Large intestine (tissue), 3 donors: ENCODE results near the gene WDR12. TPM values are rescaled to one million over a fixed set of nuclear protein-coding genes. Genes with fewer than 3 reads are reported as not detected.
"Not testable (repeated sequence)": the region's sequence is repeated elsewhere in the genome, so short reads cannot be mapped to it uniquely, and the experiment has no call there.

Experiments
- DNase-seq, 2 donors: peaks; one replicate each; pipeline versions ENCODE4 v3.0.0 to v3.0.0-alpha.2; 2013
- H3K27ac ChIP-seq: one replicate; pipeline ENCODE4 v1.5.1; 2013; ENCODE audit warnings: low read length
- H3K27me3 ChIP-seq: 2 replicates; pipeline ENCODE4 v1.6.1; 2013; ENCODE audit warnings: low read length; ENCODE audit not compliant: control insufficient read depth, insufficient read depth
- H3K36me3 ChIP-seq: 2 replicates; pipeline ENCODE4 v1.6.1; 2013; ENCODE audit warnings: low read length; ENCODE audit not compliant: control insufficient read depth, insufficient read depth
- H3K4me1 ChIP-seq: one replicate; pipeline ENCODE4 v1.6.1; 2013; ENCODE audit warnings: low read length; ENCODE audit not compliant: control insufficient read depth, insufficient read depth
- H3K4me3 ChIP-seq: one replicate; pipeline ENCODE4 v1.5.1; 2013; ENCODE audit warnings: low read length
- H3K9me3 ChIP-seq: one replicate; pipeline ENCODE4 v1.6.1; 2013; ENCODE audit warnings: mild to moderate bottlenecking, low read depth, low read length, moderate library complexity; ENCODE audit not compliant: control insufficient read depth
- WGBS: methylation state at CpG from one replicate; pipeline ENCODE4 v1.1.5; 2013; ENCODE audit warnings: low lambda C conversion rate; ENCODE audit not compliant: insufficient coverage; 5-methylcytosine and 5-hydroxymethylcytosine counted together
- polyA plus RNA-seq: library from polyadenylated mRNA; unstranded; fragments of 120-200 nt; gene quantifications from one replicate; pipeline ENCODE4 v1.2.1, GENCODE V29; 2013

WDR12 gene
- polyA plus RNA-seq, 1 donor: 90.8 TPM

DNA sequence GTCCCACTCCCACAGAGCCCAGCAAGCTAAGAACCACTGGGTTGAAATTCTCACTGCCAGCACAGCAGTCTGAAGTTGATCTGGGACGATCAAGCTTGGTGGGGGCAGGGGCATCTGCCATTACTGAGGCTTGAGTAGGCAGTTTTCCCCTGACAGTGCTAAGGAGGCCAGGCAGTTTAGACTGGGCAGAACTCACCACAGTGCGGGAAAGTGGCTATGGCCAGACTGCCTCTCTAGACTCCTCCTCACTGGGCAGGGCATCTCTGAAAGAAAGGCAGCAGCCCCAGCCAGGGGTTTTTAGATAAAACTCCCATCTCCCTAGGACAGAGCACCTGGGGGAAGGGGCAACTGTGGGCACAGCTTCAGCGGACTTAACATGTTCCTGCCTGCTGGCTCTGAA, 62.1 kb downstream of the WDR12 start:
- H3K27me3 ChIP-seq, DNase-seq, H3K4me3 ChIP-seq, H3K27ac ChIP-seq, H3K9me3 ChIP-seq, H3K36me3 ChIP-seq, H3K4me1 ChIP-seq: not testable (repeated sequence)
- whole genome bisulfite sequencing: no CpG with 5 or more reads among the region's 3 CpGs

DNA sequence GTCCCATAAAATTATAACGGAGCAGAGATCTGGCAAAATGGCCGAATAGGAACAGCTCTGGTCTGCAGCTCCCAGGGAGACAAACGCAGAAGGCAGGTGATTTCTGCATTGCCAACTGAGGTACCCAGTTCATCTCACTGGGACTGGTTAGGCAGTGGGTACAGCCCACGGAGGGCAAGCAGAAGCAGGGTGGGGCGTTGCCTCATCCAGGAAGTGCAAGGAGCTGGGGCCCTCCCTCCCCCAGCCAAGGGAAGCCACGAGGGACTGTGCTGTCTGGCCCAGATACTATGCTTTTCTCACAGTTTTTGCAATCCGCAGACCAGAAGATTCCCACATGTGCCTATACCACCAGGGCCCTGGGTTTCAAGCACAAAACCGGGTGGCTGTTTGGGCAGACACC, 62.7 kb downstream of the WDR12 start:
- Histone ChIP-seq H3K9me3 (no peaks in the 10 kb centered on the region), H3K27ac (no peak overlapping the region), H3K4me1 (no peaks in the 10 kb centered on the region), H3K36me3 (no peaks in the 10 kb centered on the region), H3K27me3 (no peaks in the 10 kb centered on the region), H3K4me3 (no peak overlapping the region)
- DNase-seq: no peak
- no CpG with 5 or more reads among the region's 8 CpGs for WGBS

DNA sequence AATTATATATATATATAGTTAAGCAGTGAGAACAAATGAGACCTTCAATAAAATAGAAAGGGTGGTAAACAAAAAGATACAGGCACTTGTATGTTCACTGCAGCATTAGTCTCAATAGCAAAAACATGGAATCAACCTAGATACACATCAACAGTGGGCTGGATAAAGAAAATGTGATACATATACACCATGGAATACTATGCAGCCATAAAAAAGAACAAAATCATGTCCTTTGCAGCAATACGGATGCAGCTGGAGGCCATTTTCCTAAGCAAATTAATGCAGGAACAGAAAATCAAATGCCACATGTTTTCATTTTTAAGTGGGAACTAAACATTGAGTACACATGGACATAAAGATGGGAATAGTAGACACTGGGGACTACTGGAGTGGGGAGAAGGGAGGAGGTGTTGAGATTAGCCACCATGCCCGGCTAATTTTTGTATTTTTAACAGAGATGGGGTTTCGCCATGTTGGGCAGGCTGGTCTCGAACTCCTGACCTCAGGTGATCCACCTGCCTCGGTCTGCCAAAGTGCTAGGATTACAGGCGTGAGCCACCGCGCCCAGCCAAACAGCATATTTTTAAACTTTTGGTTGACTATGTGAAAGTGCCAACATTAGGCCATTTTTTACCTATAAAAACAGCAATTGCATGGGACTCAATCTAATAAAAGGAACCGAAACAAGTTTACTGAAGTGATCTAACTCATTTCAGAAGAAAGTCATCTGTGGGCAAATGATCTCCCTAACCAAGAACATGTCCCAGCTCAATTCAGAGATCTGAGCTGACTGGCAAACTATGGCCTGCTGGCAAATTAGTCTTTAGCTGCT, 63.6 kb downstream of the WDR12 start:
- Histone ChIP-seq H3K9me3 (no peaks in the 10 kb centered on the region), H3K27me3 (no peaks in the 10 kb centered on the region), H3K4me1 (no peaks in the 10 kb centered on the region), H3K27ac (no peak overlapping the region), H3K36me3 (no peaks in the 10 kb centered on the region), H3K4me3 (no peak overlapping the region)
- no peak for DNase-seq
- WGBS: no CpG with 5 or more reads among the region's 9 CpGs

DNA sequence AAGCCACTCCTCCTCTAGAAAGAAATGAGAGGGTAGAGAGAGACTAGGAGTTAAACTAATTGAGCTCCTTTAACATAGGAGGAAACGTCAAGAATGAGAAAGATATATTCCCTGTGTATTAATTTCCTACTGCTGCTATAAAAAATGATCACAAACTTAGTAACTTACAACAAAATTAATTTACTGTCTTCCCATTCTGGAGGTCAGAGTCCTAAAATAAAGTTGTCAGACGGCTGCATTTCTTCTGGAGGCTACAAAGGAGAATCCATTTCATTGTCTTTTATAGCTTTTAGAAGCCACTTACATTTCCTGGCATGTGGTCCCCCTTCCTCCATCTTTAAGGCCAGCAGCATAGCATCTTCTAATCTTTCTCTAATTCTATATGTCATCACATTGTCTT, 66.8 kb downstream of the WDR12 start:
- H3K27ac ChIP-seq: no peak overlapping the region
- no peak for DNase-seq

DNA sequence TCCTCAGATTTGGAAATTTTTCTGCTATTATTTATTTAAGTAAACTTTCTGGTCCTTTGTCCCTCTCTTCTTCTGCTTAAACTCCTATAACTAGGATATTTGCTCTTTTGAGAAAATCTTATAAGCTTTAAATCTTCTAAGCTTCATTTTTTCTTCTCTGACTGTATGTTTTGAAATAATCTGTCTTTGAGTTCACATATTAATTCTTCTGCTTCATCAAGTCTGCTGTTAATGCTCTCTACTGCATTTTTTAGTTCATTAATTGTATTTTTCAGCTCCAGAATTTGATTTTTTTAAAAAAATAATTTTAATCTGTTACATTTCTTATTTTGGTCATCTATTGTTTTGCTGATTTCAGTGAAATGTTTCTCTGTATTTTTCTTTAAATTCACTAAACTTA, 68.8 kb downstream of the WDR12 start:
- H3K4me3 ChIP-seq: no peak overlapping the region
- no peak overlapping the region for H3K27ac ChIP-seq
- DNase-seq: no peak
- no peaks in the 10 kb centered on the region for H3K27me3 ChIP-seq
- H3K36me3 ChIP-seq: no peaks in the 10 kb centered on the region
- no peaks in the 10 kb centered on the region for H3K4me1 ChIP-seq
- H3K9me3 ChIP-seq: peaks cover 14% of the 10 kb centered on the region

More for the DNA sequence above, 66.8 kb downstream of the WDR12 start:
- no peak overlapping the region for H3K4me3 ChIP-seq
- H3K27me3 ChIP-seq: no peaks in the 10 kb centered on the region
- H3K9me3 ChIP-seq: peaks cover 14% of the 10 kb centered on the region
- WGBS: 100% methylated on average over 1 of the region's 2 CpGs
- no peaks in the 10 kb centered on the region for H3K4me1 ChIP-seq
- H3K36me3 ChIP-seq: no peaks in the 10 kb centered on the region

DNA sequence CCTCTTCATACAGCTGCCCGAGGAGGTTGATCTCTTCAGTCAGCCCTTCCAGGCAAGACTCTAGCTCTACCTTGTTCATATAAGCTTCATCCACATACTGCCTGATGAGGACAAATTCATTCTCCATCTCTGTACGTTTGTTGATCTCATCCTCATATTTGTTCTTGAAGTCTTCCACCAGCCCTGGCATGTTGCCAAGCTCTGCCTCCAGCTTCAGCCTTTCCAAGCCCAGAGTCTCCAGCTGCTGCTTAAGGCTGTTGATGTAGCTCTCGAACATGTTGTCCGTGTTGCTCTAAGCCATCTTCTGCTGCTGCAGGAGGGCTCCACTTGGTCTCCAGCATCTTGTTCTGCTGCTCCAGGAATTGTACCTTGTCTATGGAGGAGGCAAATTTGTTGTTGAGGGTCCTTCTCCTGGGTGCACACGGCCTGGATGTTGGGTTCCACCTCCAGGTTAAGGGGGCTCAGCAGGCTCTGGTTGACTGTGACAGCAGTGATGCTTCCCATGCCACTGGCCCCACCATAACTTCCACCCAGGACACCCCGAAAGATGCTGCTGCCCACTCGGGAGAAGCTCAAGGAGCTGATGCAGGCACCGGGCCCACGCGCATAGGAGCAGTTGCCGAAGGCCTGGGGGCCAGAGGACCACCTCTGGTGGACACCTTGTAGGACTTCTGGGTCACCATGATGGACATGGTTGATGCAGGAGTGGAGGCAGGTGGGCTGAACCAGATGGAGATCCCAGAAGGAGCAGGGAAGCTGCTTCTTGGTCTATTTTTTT, 70.2 kb downstream of the WDR12 start:
- H3K27me3 ChIP-seq: no peaks in the 10 kb centered on the region
- no peak overlapping the region for H3K4me3 ChIP-seq
- no peak for DNase-seq
- no peak overlapping the region for H3K27ac ChIP-seq
- no peaks in the 10 kb centered on the region for H3K36me3 ChIP-seq
- no peaks in the 10 kb centered on the region for H3K4me1 ChIP-seq
- H3K9me3 ChIP-seq: peaks cover 14% of the 10 kb centered on the region
- WGBS: no CpG with 5 or more reads among the region's 11 CpGs

DNA sequence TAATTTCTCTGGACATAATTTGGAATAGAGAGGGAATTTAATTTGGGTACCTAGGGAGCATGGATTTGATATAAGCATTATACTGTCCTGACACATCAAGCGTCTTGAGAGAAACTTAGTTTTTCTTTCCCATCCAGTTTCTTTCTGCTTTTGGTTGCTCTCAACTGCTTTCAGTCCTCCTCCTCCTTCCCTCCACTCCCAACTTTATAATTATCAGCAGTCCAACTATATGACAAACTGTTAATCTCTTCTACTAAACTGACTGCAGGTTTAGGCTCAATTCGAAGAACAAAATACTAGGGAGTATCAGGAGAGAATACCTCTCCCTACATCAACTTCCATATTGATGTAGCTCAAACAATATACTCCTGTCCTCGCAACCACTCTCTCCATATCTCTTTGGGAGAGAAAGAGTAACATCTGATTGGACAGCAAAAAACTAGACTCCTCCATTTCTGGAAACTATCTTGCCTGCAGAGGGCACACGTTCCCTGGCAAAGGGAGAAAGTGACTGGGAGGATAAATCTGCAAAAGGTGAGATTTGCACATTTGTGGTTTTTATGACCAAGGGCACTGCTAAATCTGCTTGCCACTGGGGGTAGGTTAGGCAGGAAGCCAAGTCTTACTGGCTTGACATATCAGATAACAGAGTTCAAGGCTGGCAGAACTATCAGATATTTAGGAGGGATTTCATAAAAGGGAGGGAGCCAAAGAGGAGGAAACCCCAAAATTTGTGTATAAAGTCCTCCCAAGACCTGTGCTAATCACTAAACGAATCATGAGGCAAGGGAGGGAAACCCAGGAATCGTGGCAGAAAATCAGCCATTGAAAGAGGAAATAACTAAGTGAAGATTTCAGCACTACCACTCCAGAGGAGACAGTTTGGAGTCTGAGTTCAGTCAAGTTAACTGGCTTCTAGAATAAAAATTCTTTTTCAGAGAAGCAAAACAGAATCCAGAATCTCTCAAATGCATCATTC, 79.9 kb downstream of the WDR12 start:
- H3K27ac ChIP-seq: no peak overlapping the region
- 67% methylated on average over 1 of the region's 6 CpGs for WGBS
- no peaks in the 10 kb centered on the region for H3K4me1 ChIP-seq
- H3K36me3 ChIP-seq: no peaks in the 10 kb centered on the region
- no peaks in the 10 kb centered on the region for H3K9me3 ChIP-seq
- peak; percentile 12 to 16 for DNase-seq
- no peak overlapping the region for H3K4me3 ChIP-seq
- no peaks in the 10 kb centered on the region for H3K27me3 ChIP-seq

DNA sequence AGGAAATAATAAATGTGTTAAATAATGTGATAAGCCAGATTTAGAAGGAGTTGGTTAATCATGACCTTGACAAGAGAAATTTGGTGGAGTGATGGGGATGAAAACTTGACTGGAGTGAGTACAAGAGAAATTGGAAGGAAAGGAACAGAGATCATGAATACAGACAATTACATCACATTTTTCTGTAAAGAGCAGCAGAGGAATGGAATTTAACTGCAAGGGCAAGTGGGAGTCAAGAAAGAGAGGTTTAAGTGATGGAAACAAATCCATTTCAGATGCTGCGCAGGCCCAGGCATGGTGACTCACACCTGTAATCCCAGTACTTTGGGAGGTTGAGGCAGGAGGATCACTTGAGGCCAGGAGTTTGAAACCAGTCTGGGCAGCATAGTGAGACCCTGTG, 86.6 kb downstream of the WDR12 start:
- WGBS: no CpG with 5 or more reads among the region's 1 CpG
- Histone ChIP-seq H3K9me3 (no peaks in the 10 kb centered on the region), H3K4me1 (no peaks in the 10 kb centered on the region), H3K36me3 (no peaks in the 10 kb centered on the region), H3K27me3 (no peaks in the 10 kb centered on the region), H3K27ac (no peak overlapping the region), H3K4me3 (no peak overlapping the region)
- no peak for DNase-seq
